HCT116 (cell line): ENCODE results near the gene GNS. TPM values are rescaled to one million over a fixed set of nuclear protein-coding genes. Genes with fewer than 3 reads are reported as not detected.

ENCODE experiments used
- ATAC-seq: fragments of 200-7000 bp; cut with Tn5 transposase; 2 replicates; pipeline ENCODE4 v1.9.1; 2020; ENCODE audit warnings: mild to moderate bottlenecking, moderate library complexity
- BruUV-seq: library from RNA; stranded (reverse); fragments of 400-500 nt; replicated peaks from 2 replicates; lab custom pipeline; 2021; lab: Mats Ljungman, UMichigan
- CTCF ChIA-PET: fragments of 300-600 bp; sonication (Branson Sonifier 250); formaldehyde crosslinking; loops from one replicate; lab custom pipeline; 2021; ENCODE audit warnings: antibody characterized with exemption; lab: Charles Lee
- POLR2A ChIA-PET: fragments of 300-600, 350-600 bp; sonication (Branson Sonifier 250); formaldehyde crosslinking; loops from one replicate; lab custom pipeline; 2021; ENCODE audit warnings: antibody characterized with exemption; lab: Charles Lee
- RAD21 ChIA-PET, 2 experiments: fragments of 300-600 bp; sonication (Branson Sonifier 250); formaldehyde crosslinking; loops; one replicate each; lab custom pipeline; 2023; ENCODE audit warnings: low total read pairs in 2 of 2; ENCODE audit not compliant: uncharacterized antibody in 2 of 2, unreplicated experiment in 2 of 2, low non-redundant PET in 1 of 2; lab: Charles Lee
- DNase-seq: peaks from one replicate; pipeline ENCODE4 v3.0.0-alpha.2; 2010; ENCODE audit warnings: low read depth, low spot score
- H2AFZ ChIP-seq: fragments of 200-600 bp; shearing (Covaris generic), sonication (generic); 2 replicates; pipeline ENCODE4 v1.6.1; 2017; ENCODE audit warnings: low read depth, mixed run types, mixed read lengths, antibody characterized with exemption, low read length; ENCODE audit not compliant: poor library complexity, severe bottlenecking
- H3K27ac ChIP-seq: 2 replicates; pipeline ENCODE4 v1.5.1; 2012; ENCODE audit warnings: low read depth, low read length
- H3K27me3 ChIP-seq: fragments of 200-600 bp; sonication (generic); 2 replicates; pipeline ENCODE4 v1.6.1; 2016; ENCODE audit warnings: mixed run types, low read length, mixed read lengths; ENCODE audit not compliant: insufficient read depth
- H3K36me3 ChIP-seq, 2 experiments: fragments of 200-500 bp in 1 of 2; fragments of 200-600 bp in 1 of 2; sonication (Bioruptor generic) in 1 of 2; sonication (generic) in 1 of 2; 2 replicates each; pipeline versions ENCODE4 v1.5.1 to v1.6.1; 2014 to 2016; ENCODE audit warnings: low read length in 2 of 2, inconsistent platforms in 1 of 2, mixed read lengths in 1 of 2, mixed run types in 1 of 2; ENCODE audit not compliant: insufficient read depth in 2 of 2, control insufficient read depth in 1 of 2
- H3K4me1 ChIP-seq, 2 experiments: fragments of 200-600 bp in 1 of 2; sonication (generic) in 1 of 2; 2 replicates each; pipeline versions ENCODE4 v1.5.1 to v1.6.1; 2012 to 2017; ENCODE audit warnings: low read length in 2 of 2, inconsistent platforms in 1 of 2, mild to moderate bottlenecking in 1 of 2, mixed read lengths in 1 of 2, mixed run types in 1 of 2, moderate library complexity in 1 of 2; ENCODE audit not compliant: insufficient read depth in 2 of 2, control insufficient read depth in 1 of 2
- H3K4me2 ChIP-seq: fragments of 200-600 bp; sonication (generic); 2 replicates; pipeline ENCODE4 v1.6.1; 2017; ENCODE audit warnings: mixed run types, low read length, mixed read lengths
- H3K4me3 ChIP-seq, 2 experiments: fragments of 200-600 bp in 1 of 2; sonication (generic) in 1 of 2; replicated peaks in 1 of 2; 2 replicates each; pipeline ENCODE4 v1.5.1; 2011 to 2016; ENCODE audit warnings: low read length in 2 of 2, control low read depth in 1 of 2, low read depth in 1 of 2, mild to moderate bottlenecking in 1 of 2, mixed read lengths in 1 of 2, mixed run types in 1 of 2
- H3K79me2 ChIP-seq: fragments of 200-600 bp; sonication (generic); 2 replicates; pipeline ENCODE4 v1.6.1; 2017; ENCODE audit warnings: mild to moderate bottlenecking, mixed run types, low read length, moderate library complexity, mixed read lengths; ENCODE audit not compliant: insufficient read depth
- H3K9ac ChIP-seq: fragments of 200-600 bp; sonication (generic); 2 replicates; pipeline ENCODE4 v1.6.1; 2016; ENCODE audit warnings: low read length, mixed read lengths
- H3K9me2 ChIP-seq: fragments of 200-600 bp; sonication (generic), shearing (Covaris generic); 2 replicates; pipeline ENCODE4 v1.6.1; 2017; ENCODE audit warnings: mixed run types, mild to moderate bottlenecking, moderate library complexity; ENCODE audit not compliant: insufficient read depth
- H3K9me3 ChIP-seq, 2 experiments: fragments of 200-500 bp in 1 of 2; fragments of 200-600 bp in 1 of 2; sonication (Bioruptor generic) in 1 of 2; sonication (generic) in 1 of 2; 2 replicates each; pipeline ENCODE4 v1.6.1; 2014 to 2017; ENCODE audit warnings: low read length in 2 of 2, mixed read lengths in 2 of 2, inconsistent platforms in 1 of 2, low read depth in 1 of 2, mild to moderate bottlenecking in 1 of 2, mixed run types in 1 of 2, moderate library complexity in 1 of 2; ENCODE audit not compliant: control insufficient read depth in 1 of 2, insufficient read depth in 1 of 2
- H4K20me1 ChIP-seq: fragments of 200-600 bp; sonication (generic), shearing (Covaris generic); 2 replicates; pipeline ENCODE4 v1.6.1; 2017; ENCODE audit warnings: mixed run types, mild to moderate bottlenecking, moderate library complexity; ENCODE audit not compliant: insufficient read depth
- CEBPB ChIP-seq: IDR thresholded peaks from 2 replicates; pipeline ENCODE4 v1.6.1; 2012; ENCODE audit warnings: low read depth
- CTCF ChIP-seq, 3 experiments: fragments of 200-600 bp in 1 of 3; sonication (generic) in 1 of 3; IDR thresholded peaks in 2 of 3; conservative IDR thresholded peaks in 1 of 3; 2 replicates each; pipeline ENCODE4 v1.5.1; 2012 to 2017; ENCODE audit warnings: low read depth in 2 of 3, low read length in 2 of 3, antibody characterized with exemption in 1 of 3, borderline replicate concordance in 1 of 3, control low read depth in 1 of 3, mild to moderate bottlenecking in 1 of 3, mixed read lengths in 1 of 3, mixed run types in 1 of 3, moderate library complexity in 1 of 3; ENCODE audit not compliant: insufficient read depth in 1 of 3
- ELF1 ChIP-seq: IDR thresholded peaks from 2 replicates; pipeline ENCODE4 v1.6.1; 2012; ENCODE audit warnings: low read depth, borderline replicate concordance
- EZH2phosphoT487 ChIP-seq: fragments of 200-600 bp; IDR thresholded peaks from 2 replicates; pipeline ENCODE4 v1.6.1; 2018; ENCODE audit warnings: antibody characterized with exemption, borderline replicate concordance
- JUND ChIP-seq: IDR thresholded peaks from 2 replicates; pipeline ENCODE4 v1.6.1; 2012
- MAX ChIP-seq: IDR thresholded peaks from 2 replicates; pipeline ENCODE4 v1.6.1; 2012
- POLR2A ChIP-seq: IDR thresholded peaks from 2 replicates; pipeline ENCODE4 v1.7.0; 2011; ENCODE audit warnings: borderline replicate concordance; ENCODE audit not compliant: insufficient read depth, insufficient read length; ENCODE audit errors: extremely low read depth
- POLR2AphosphoS5 ChIP-seq: IDR thresholded peaks from 2 replicates; pipeline ENCODE4 v1.6.1; 2011; ENCODE audit warnings: mild to moderate bottlenecking, low read depth, low read length, moderate library complexity
- RAD21 ChIP-seq: IDR thresholded peaks from 2 replicates; pipeline ENCODE4 v1.6.1; 2012; ENCODE audit warnings: low read depth, mild to moderate bottlenecking
- SIN3A ChIP-seq: IDR thresholded peaks from 2 replicates; pipeline ENCODE4 v1.6.1; 2012; ENCODE audit warnings: low read depth
- SP1 ChIP-seq: IDR thresholded peaks from 2 replicates; pipeline ENCODE4 v1.6.1; 2012; ENCODE audit warnings: low read depth
- TCF7L2 ChIP-seq: IDR thresholded peaks from 2 replicates; pipeline ENCODE4 v1.7.0; 2011; ENCODE audit warnings: borderline replicate concordance, inconsistent platforms; ENCODE audit not compliant: insufficient read depth, insufficient read length; ENCODE audit errors: extremely low read depth
- ZBTB33 ChIP-seq: IDR thresholded peaks from 2 replicates; pipeline ENCODE4 v1.6.1; 2011; ENCODE audit warnings: mild to moderate bottlenecking, low read length, moderate library complexity; ENCODE audit not compliant: insufficient replicate concordance; ENCODE audit errors: extremely low read depth
- intact Hi-C: fragments of 100-400 bp; cut with micrococcal nuclease; formaldehyde crosslinking; loops from 2 replicates; pipeline ENCODE4 v1.10.0; 2022
- total RNA-seq: library from RNA; stranded (reverse); gene quantifications from one replicate; pipeline ENCODE4 v1.2.1, GENCODE V29; 2021; ENCODE audit not compliant: unreplicated experiment
- TF ChIP-seq, protein P1 (sequence below): IDR thresholded peaks from 2 replicates; pipeline ENCODE4 v1.6.1; 2012

Gene GNS
- total RNA-seq, 1 experiment from 2014 or later: 45.7 TPM

DNA sequence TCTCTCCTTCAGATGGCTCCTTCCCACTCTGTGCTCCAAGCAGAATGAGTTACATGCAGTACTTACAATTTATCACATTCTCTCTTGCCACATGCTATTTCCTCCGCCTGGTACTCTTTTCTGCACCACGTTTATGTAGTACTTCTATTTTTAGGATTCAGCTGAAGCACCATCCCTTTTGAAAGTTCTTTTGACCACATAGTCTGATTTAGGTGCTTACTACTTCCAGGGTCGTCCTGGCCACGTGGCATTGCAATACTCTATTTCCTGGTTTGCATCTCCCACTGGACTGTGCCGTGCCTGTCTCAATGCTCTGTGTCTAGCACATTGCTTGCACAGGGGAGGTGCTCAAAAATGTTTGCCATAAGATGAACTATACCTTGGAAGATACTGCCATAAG lies 48.9 kb upstream of the GNS start:
- H3K4me2 ChIP-seq: no peak overlapping the region
- no peak for TF ChIP-seq POLR2A
- TF ChIP-seq, protein P1, sequence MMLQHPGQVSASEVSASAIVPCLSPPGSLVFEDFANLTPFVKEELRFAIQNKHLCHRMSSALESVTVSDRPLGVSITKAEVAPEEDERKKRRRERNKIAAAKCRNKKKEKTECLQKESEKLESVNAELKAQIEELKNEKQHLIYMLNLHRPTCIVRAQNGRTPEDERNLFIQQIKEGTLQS: no peak
- TF ChIP-seq JUND: no peak
- no peak for TF ChIP-seq EZH2phosphoT487
- no peak for TF ChIP-seq MAX
- TF ChIP-seq RAD21: no peak
- no peak for TF ChIP-seq ZBTB33
- no peak for TF ChIP-seq SIN3A
- no peak for TF ChIP-seq ELF1
- TF ChIP-seq POLR2AphosphoS5: no peak
- no peak for TF ChIP-seq CTCF (IDR thresholded peaks at IDR 0.05 in 2 of 3, conservative IDR thresholded peaks at IDR 0.05 in 1 of 3; ENCODE audit: borderline replicate concordance in 1 of 3, insufficient read depth in 1 of 3, low read depth in 2 of 3, low read length in 2 of 3)
- TF ChIP-seq TCF7L2: no peak
- TF ChIP-seq SP1: no peak
- TF ChIP-seq CEBPB: no peak
- TF ChIP-seq, all 23 proteins: peak for 0
- H3K4me3 ChIP-seq: no peak overlapping the region
- DNase-seq: no peak
- ChIA-PET CTCF (interaction anchor here (1.0 kb wide), 1 partner anchor 12 kb away, joined by 5 read pairs; no protein-coding TSS in a partner anchor), RAD21 (no interaction called here), POLR2A (no interaction called here)
- no peak overlapping the region for H3K27ac ChIP-seq
- no peak for ATAC-seq
- no peak overlapping the region for H2AFZ ChIP-seq
- H3K4me1 ChIP-seq: peaks cover 0 to 25% of the 10 kb centered on the region in 2 experiments; a peak in 2 of 4 replicates
- H3K9ac ChIP-seq: no peak overlapping the region
- H3K79me2 ChIP-seq: peaks cover 44% of the 10 kb centered on the region
- peaks cover 7% of the 10 kb centered on the region; the same call in 1 of the 2 replicates for H4K20me1 ChIP-seq
- no peaks in the 10 kb centered on the region for H3K27me3 ChIP-seq
- no peaks in the 10 kb centered on the region for H3K36me3 ChIP-seq
- no TSS peak for BruUV-seq
- H3K9me3 ChIP-seq: no peaks in the 10 kb centered on the region
- H3K9me2 ChIP-seq: no peaks in the 10 kb centered on the region
- intact Hi-C loops: no loop called here
